ENCODE data around the gene CTSD. TPM values are rescaled to one million over a fixed set of nuclear protein-coding genes. Genes with fewer than 3 reads are reported as not detected.

Gene CTSD
- total and polyA plus RNA-seq, 12 donors, result 191 to 4,168 (median 1,999) TPM

DNA sequence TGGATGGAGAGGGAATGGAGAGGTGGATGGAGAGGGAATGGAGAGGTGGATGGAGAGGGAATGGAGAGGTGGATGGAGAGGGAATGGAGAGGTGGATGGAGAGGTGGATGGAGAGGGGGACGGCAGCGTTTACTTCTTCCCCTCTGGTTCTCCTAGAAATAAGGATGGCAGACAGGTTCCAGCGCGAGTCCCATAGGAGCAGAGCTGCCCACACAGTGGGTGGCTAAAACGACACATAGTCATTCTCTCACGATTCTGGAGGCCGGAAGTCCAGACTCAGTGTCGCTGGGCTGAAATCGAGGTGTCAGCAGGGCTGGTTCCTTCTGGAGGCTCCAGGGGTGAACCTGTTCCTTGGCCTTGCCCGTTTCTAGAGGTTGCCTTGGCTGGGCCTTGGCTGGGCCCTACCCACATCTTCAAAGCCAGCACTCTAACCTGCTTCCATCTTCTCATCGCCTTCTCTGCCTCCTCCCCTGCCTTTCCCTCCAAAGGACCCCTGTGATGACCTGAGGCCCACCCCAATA is 12.7 kb upstream of the CTSD start:
- H3K27me3 ChIP-seq, result no peaks in the 10 kb centered on the region
- H3K36me3 ChIP-seq (replicated peaks in 1 of 2), result no peaks in the 10 kb centered on the region
- peak in 1 of 7 donors; percentile 18 for DNase-seq
- TF ChIP-seq CTCF (IDR thresholded peaks at IDR 0.05), result no peak
- TF ChIP-seq POLR2A (IDR thresholded peaks at IDR 0.05), result no peak
- no peak overlapping the region for H3K27ac ChIP-seq
- intact Hi-C loops (cut with DNase I), result no loop called here
- peaks cover 10 to 11% of the 10 kb centered on the region in 2 donors for H3K4me1 ChIP-seq (replicated peaks in 1 of 2)
- WGBS, 4 donors, result 84 to 94% (median 88%) methylated on average over 11 of the region's 11 CpGs
- H3K9me3 ChIP-seq (replicated peaks in 1 of 3), result no peaks in the 10 kb centered on the region
- no peak overlapping the region for H3K4me3 ChIP-seq

- WGBS, 4 donors, result 84 to 89% (median 84%) methylated on average over 12 of the region's 12 CpGs
These were observed 11.2 kb upstream of the CTSD start for GRCh38 chr11:1774886-1775285.

GRCh38 chr11:1773994-1774550 is 10.3 kb upstream of the CTSD start:
- TF ChIP-seq CTCF (IDR thresholded peaks at IDR 0.05) (no peak), POLR2A (IDR thresholded peaks at IDR 0.05) (no peak)
- Histone ChIP-seq H3K36me3 (replicated peaks in 1 of 2) (no peaks in the 10 kb centered on the region), H3K4me1 (replicated peaks in 1 of 2) (peaks cover 14 to 18% of the 10 kb centered on the region in 2 donors), H3K27me3 (no peaks in the 10 kb centered on the region), H3K9me3 (replicated peaks in 1 of 3) (no peaks in the 10 kb centered on the region), H3K27ac (no peak overlapping the region), H3K4me3 (no peak overlapping the region)
- intact Hi-C loops (cut with DNase I), result no loop called here
- WGBS, 4 donors, result 92 to 98% (median 95%) methylated on average over 10 to 11 of the region's 11 CpGs
- peak in 2 of 7 donors; percentile 14 to 17 for DNase-seq

More at GRCh38 chr11:1774886-1775285, 11.2 kb upstream of the CTSD start:
- Histone ChIP-seq H3K27me3 (no peaks in the 10 kb centered on the region), H3K27ac (no peak overlapping the region), H3K9me3 (replicated peaks in 1 of 3) (no peaks in the 10 kb centered on the region), H3K4me1 (replicated peaks in 1 of 2) (peaks cover 10 to 11% of the 10 kb centered on the region in 2 donors), H3K4me3 (no peak overlapping the region), H3K36me3 (replicated peaks in 1 of 2) (no peaks in the 10 kb centered on the region)
- DNase-seq, result peak in 1 of 7 donors; percentile 40
- no peak for TF ChIP-seq POLR2A (IDR thresholded peaks at IDR 0.05)
- TF ChIP-seq CTCF (IDR thresholded peaks at IDR 0.05), result no peak
- intact Hi-C loops (cut with DNase I), result no loop called here

- no peaks in the 10 kb centered on the region for H3K27me3 ChIP-seq
- no peaks in the 10 kb centered on the region for H3K36me3 ChIP-seq (replicated peaks in 1 of 2)
- H3K4me3 ChIP-seq, result no peak overlapping the region
- H3K9me3 ChIP-seq (replicated peaks in 1 of 3), result no peaks in the 10 kb centered on the region
- TF ChIP-seq CTCF (IDR thresholded peaks at IDR 0.05), result no peak
- no peak for TF ChIP-seq POLR2A (IDR thresholded peaks at IDR 0.05)
- peaks cover 16 to 18% of the 10 kb centered on the region in 2 donors for H3K4me1 ChIP-seq (replicated peaks in 1 of 2)
- peak in 4 of 7 donors; percentile 25 to 47 (median 31) for DNase-seq
- WGBS, 4 donors, result 66 to 80% (median 75%) methylated on average over 6 to 10 of the region's 10 CpGs
- intact Hi-C loops (cut with DNase I), result no loop called here
- peak overlapping the region in 1 of 5 donors; percentile 78 for H3K27ac ChIP-seq
These were observed 9.6 kb upstream of the CTSD start for GRCh38 chr11:1773131-1773993.

All from adrenal gland (tissue), 12 donors.